ENCODE results near the gene GMPPA.

The GMPPA gene

GRCh38 chr2:219519526-219519916 is 20.8 kb downstream of the GMPPA start:
- DNase-seq (ENCODE audit: low read depth in 1 of 2, low spot score in 1 of 2) = no peak

GRCh38 chr2:219520079-219520478 is 21.4 kb downstream of the GMPPA start:
- no peak for DNase-seq (ENCODE audit: low read depth in 1 of 2, low spot score in 1 of 2)

DNA sequence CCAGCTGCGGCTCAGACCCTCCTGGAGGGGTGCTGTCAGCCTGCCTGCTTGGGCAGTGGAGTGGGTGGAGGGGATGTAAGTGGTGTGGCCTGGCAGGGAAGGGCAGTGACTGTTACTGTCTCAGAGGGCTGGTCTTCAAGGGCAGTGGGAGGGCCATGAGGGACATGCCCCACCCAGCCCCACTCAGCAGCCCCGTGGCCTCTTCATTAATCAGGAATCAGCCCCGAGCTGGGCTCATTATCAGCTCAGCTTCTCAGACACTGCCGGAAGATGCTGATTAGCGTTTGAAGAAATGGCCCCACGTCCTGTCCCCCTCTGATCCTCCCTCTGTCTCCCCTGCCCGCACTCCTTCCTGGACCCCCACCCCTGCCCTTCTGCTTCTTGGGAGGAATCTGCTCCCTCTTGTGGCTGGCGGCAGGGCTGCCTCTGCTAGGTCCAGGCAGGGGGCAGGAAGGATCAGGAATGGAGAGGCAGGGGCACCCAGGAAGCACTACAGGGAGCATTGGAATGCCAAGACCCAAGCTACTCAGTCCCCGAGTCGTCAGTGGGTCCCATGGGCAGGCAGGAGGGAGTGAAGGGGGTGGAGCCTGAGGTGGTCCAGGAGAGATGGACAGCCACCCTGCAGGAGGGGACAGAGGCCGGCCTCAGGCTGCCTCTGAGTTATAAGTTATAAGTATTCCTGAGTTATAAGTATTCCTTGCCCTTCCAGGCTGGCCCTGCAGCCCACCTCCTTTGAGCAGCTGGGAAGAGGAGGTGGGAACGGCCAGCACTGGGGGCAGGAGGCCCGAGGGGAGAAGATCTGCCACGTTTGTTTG is 22.6 kb downstream of the GMPPA start:
- DNase-seq (ENCODE audit: low read depth in 1 of 2, low spot score in 1 of 2) = no peak

DNA sequence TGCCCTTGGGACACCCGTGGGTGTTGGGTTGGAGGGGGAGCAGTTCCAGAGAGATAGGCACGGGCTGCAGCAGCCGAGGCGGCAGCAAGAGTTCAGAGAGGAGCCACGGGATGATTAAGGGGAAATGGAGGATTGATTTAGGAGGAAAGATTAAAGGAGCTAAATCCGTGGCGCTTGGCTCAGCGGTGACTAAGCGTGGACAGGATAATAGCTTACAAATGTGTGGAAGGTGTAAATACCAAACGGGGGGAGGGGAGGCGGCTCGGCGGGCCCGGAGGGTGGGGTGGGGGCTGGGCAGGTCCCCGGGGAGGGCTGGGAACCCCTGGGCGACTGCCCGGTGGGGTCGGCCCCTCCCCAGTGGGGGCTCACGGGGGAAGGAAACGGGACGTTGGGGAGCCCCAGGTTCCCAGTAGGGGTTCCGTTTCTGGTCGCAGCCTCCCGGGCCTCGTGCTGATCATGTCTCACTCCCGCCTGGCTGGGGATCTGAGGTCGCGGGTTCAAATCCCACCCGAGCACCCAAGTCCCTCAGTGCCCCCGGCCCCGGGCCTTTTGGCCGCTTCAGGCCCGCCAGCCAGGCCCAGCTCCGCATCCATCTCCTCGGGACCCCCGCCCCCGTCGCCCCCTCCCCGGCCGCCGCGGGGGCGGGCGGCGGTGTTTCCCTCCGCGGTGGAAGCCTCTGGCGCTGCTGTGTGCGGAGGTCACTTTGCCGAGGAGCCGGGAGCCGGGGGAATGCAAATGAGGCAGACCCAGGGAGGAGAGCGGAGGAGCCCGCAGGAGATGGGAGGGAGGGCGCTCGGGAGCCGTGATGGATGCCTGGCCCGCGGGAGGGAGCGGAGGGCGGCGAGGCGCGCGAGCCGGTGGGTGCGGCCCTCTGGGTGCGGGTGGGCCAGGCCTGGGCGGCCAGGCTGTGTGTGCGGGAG is 23.7 kb downstream of the GMPPA start:
- DNase-seq (ENCODE audit: low read depth in 1 of 2, low spot score in 1 of 2) = no peak

- DNase-seq (ENCODE audit: low read depth in 1 of 2, low spot score in 1 of 2) = no peak
Observed at GRCh38 chr2:219523031-219523671, 24.5 kb downstream of the GMPPA start.

- no peak for DNase-seq (ENCODE audit: low read depth in 1 of 2, low spot score in 1 of 2)
Observed at GRCh38 chr2:219524817-219525216, 26.1 kb downstream of the GMPPA start.

DNA sequence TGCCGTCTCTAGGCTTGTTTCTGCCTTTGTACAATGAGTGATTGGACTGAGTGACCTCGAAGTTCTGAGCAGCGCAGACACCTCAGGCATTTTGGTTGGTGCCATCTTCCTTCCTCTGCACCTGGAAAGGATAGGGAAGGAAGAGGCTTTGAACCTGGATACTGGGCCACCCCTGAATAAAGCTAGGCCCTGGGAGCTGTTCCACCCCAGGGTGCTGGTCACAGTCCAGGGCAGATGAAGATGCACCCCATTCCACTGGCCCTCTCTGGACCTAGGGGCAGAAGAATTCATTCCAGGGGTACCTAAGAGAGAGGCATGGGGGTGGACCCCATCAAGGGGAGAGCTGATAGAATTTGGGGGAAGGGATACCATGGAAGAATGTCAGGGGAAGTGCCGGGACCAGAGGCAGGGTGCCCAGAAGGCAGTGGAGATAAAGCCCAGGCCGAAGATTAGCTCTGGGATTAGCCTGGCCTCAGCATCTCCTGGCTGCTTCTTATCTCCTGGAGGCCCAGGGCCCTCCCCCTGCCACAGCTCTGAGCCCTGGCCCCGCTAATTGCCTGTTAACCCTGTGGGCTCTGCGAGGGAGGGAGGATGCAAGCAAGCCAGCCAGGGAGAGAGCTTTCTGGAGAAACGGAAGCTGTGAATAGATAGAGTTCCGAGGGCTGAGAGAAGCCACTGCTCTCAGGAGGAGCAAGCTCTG is 27.0 kb downstream of the GMPPA start:
- DNase-seq (ENCODE audit: low read depth in 1 of 2, low spot score in 1 of 2) = no peak

DNA sequence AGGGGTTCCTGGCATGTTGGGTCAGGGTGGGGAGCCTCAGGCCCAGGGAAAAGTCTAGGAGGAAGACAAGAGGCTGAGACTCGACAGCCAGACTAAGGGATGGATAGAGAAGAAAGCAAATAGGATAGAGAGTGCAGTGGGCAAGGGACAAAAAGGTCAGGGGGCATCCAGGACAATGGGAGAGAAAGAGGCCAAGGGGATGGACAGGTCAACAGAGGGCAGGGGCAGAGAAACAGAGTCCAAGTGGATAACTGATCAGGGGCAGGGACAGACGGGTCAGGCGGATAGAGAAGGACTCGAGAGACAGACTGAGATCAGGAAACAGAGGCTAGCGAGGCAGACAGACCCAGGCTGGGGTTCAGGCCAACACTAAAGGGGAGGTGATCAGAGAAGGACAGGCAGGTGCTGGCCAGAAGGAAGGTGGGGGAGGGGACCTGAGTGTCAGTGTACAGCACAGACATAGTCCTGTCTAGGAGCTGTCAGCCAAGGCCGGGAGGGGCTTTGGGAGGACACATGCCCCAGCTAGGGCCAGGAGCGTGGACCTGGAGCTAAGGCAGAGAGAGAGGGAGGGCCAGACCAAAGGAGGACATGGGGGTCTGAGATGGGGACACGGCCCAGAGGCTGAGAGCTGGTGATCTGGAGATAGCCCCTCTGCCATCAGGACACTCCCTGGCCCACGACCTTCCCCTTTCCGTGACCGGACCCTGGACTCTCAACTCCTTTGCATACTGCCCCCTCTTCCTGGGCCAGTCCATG is 27.8 kb downstream of the GMPPA start:
- DNase-seq (ENCODE audit: low read depth in 1 of 2, low spot score in 1 of 2) = no peak

DNA sequence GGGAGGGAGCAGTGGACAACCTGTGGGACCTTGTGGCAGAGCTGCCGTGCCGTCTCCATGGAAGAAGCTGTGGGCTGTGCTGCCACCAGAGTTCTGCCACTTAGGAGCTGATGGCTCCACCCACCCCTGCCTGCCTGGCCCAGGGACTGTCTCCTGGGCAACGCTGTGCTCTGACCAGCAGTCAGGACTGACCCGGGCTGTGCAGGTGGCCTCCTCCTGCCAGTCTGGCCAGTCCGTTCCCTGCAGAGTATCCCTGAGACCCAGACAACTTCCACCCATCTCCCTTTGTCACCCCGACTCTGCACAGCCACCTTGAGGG is 28.3 kb downstream of the GMPPA start:
- no peak for DNase-seq (ENCODE audit: low read depth in 1 of 2, low spot score in 1 of 2)

GRCh38 chr2:219527472-219527871 is 28.8 kb downstream of the GMPPA start:
- no peak for DNase-seq (ENCODE audit: low read depth in 1 of 2, low spot score in 1 of 2)

DNA sequence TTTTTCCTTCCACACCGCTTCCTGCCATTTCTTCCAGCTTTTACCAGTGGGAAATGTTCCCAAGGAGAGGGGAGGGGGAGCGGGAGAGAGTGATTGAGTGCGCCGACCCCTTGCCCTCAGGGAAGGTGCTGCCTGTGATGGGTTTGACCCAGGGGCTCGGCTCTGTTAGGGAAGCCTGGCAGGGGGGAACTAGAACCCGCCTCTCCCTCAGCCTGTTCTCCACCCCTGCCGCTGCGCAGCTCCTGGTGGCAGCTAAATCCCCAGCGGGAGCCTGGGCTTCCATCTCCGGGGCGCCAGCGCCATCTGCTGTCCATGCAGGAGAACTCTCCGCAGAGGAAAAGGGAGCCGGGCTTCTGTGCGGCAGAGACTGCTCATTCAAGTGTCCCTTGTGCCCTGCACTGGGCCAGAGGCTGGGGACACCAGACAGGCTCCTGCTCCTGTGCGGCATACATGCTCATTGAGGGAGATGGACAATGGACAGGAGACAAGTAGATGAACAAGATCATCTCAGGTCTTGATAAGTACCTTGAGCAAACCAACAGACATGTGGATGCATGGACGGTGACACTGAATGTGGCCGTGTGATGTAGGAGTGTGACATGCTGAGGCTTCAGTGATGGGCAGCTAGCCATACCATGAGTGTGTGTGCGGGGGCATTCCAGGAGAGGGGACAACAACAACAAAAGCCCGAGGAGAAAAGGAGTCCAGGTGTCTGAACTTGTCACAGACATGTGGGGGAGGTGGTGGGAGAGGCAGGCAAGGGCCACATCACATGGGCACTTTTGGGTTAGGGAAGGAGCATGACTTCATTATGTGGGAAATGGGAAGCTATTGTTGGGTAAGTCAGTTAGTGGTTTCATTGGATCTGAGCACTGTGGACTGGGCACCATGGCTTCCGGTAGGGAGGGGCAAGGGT is 31.6 kb downstream of the GMPPA start:
- peak; percentile 68 to 80 for DNase-seq (ENCODE audit: low read depth in 1 of 2, low spot score in 1 of 2)

DNA sequence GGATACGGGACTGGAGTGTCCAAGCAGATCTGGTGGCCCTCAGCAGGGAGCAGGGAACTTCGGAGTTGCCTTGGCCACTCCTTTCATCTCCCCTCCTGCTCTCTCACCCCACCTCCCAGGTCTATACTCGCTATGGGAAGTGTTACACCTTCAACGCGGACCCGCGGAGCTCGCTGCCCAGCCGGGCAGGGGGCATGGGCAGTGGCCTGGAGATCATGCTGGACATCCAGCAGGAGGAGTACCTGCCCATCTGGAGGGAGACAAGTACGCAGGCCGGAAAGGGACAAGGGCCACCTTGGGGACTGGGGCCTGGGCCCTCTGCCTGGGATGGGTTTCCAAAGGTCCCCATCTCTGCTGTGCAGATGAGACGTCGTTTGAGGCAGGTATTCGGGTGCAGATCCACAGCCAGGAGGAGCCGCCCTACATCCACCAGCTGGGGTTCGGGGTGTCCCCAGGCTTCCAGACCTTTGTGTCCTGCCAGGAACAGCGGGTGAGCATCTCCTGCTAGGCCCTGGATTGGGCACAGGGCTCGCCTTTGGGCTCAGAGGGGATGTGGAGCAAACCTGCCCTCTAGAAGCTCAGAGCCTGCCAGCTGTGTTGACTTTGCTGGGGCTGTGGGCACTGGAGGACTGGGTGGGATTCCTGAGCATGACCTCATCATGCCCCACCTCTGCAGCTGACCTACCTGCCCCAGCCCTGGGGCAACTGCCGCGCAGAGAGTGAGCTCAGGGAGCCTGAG is 33.1 kb downstream of the GMPPA start:
- DNase-seq (ENCODE audit: low read depth in 1 of 2, low spot score in 1 of 2) = no peak

GRCh38 chr2:219532378-219532649 is 33.6 kb downstream of the GMPPA start:
- DNase-seq (ENCODE audit: low read depth in 1 of 2, low spot score in 1 of 2) = no peak

DNA sequence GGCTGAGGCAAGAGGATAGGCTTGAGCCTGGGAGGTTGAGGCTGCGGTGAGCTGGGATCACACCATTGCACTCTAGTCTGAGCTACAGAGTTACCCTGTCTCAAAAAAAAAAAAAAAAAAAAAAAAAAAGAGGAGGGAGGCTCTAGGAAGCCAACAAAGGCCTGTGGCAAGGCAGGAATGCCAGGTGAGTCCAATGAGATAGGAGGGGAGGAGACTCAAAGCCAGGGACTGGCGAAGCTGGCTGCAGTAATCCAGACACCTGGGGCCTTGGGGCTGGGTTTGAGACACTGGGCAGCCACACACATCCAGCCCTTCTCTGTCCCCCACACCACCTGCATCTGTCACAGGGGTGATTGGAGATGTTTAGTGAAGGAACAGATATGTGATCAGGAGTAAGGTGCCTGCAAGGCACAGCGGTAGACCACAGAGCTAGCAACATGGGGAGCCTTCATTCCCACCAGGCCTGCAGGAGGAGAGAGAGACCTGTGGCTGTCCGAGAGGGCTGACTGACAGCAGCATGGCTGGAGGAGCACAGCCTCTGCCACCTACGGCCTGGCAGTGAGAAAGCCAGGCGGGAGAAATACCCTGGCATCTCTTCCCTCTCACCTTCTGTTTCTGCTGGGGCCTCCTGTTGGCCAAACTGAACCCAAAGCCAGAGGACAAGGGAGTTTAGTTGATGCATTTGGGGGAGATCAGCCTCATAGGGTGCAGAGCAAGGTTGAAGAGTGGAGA is 35.4 kb downstream of the GMPPA start:
- no peak for DNase-seq (ENCODE audit: low read depth in 1 of 2, low spot score in 1 of 2)

- no peak for DNase-seq (ENCODE audit: low read depth in 1 of 2, low spot score in 1 of 2)
Observed at GRCh38 chr2:219536425-219536824, 37.7 kb downstream of the GMPPA start.

DNA sequence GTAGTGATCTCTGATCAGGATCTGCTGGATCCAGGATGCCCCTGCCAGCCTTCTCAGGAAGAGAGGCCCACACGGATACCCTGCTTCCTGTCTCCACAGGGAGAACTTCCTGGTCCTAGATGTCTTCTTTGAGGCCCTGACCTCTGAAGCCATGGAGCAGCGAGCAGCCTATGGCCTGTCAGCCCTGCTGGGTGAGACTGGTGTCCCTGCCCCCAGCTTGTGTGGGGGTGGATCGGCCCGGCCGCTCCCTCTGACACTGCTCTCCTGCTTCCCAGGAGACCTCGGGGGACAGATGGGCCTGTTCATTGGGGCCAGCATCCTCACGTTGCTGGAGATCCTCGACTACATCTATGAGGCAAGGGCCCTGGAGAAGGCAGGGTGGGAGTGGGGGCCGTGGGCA is 38.3 kb downstream of the GMPPA start:
- no peak for DNase-seq (ENCODE audit: low read depth in 1 of 2, low spot score in 1 of 2)

DNA sequence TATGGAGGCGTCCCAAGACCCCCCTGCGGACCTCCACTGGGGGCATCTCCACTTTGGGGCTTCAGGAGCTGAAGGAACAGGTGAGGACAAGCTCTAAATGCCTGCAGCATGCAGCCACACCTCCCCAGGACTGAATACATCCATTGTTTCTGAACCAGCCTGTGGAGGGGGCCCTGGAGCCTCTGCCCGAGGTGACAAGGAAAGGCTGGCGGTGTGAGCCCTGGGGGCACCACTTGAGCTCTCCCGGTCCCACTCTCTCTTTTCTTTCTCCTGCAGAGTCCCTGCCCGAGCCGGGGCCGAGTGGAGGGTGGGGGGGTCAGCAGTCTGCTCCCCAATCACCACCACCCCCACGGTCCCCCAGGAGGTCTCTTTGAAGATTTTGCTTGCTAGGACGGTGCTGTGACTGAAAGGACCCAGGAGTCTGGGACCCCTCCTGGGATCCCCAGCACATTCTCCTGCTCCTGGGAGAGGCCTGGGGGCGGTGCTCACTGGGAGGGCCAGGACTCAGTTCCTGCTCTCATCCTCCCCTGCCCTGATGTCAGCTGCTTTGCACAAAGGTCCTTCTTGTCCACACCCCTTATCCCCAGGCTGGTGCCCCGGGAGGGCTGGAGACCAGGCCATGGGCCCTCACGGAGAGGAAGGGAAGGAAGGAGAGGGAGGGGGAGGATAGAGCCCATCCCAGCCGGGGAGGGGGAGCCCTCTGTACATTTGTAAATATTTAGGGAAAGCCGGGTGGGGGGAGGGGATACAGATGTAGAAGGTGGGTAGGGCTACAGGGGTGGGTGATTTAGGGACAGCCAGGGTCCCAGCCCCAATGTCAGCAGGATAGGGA is 39.2 kb downstream of the GMPPA start:
- DNase-seq (ENCODE audit: low read depth in 1 of 2, low spot score in 1 of 2) = no peak
